K562 (cell line): ENCODE data around the gene SYVN1. TPM values are rescaled to one million over a fixed set of nuclear protein-coding genes. Genes with fewer than 3 reads are reported as not detected.

Experiments used
- CCAR2 ChIP-seq: fragments of 200-400 bp; formaldehyde crosslinking; IDR thresholded peaks from 2 replicates; pipeline ENCODE4 v1.6.1; 2017; ENCODE audit warnings: mild to moderate bottlenecking, low read depth, low read length
- EHMT2 ChIP-seq: fragments of 450-650 bp; IDR thresholded peaks from 2 replicates; pipeline ENCODE4 v1.6.1; 2018; ENCODE audit warnings: antibody characterized with exemption
- FOSL1 ChIP-seq: fragments of 200-800 bp; sonication (Bioruptor generic); conservative IDR thresholded peaks from 2 replicates; pipeline ENCODE4 v1.6.1; 2016; ENCODE audit warnings: missing genetic modification characterization, missing compliant biosample characterization
- FOXA3 ChIP-seq, 2 experiments: fragments of 450-650 bp in 1 of 2; sonication (generic) in 1 of 2; formaldehyde crosslinking; IDR thresholded peaks in 1 of 2; conservative IDR thresholded peaks in 1 of 2; 2 replicates each; pipeline versions ENCODE4 v1.4.0 to v1.8.0; 2020 to 2022; ENCODE audit warnings: mild to moderate bottlenecking in 2 of 2, missing genetic modification reagents in 1 of 2
- HIVEP1 ChIP-seq: fragments of 250-450 bp; sonication (Bioruptor Pico); IDR thresholded peaks from 2 replicates; pipeline ENCODE4 v1.4.0; 2020; ENCODE audit warnings: mild to moderate bottlenecking
- KHSRP ChIP-seq: fragments of 450-650 bp; IDR thresholded peaks from 2 replicates; pipeline ENCODE4 v1.6.1; 2017
- MXI1 ChIP-seq: IDR thresholded peaks from 2 replicates; pipeline ENCODE4 v1.6.1; 2011; ENCODE audit warnings: low read depth, mild to moderate bottlenecking, improper control_type of control experiment, low read length
- NEUROD1 ChIP-seq: fragments of 150-350 bp; IDR thresholded peaks from 2 replicates; pipeline ENCODE4 v1.6.1; 2014; ENCODE audit warnings: borderline replicate concordance, low read length, low read depth; ENCODE audit not compliant: partially characterized antibody
- POLR2A ChIP-seq: fragments of 450-650 bp; conservative IDR thresholded peaks from 2 replicates; pipeline ENCODE4 v1.6.1; 2016
- PTTG1 ChIP-seq: fragments of 450-650 bp; IDR thresholded peaks from 2 replicates; pipeline ENCODE4 v1.6.1; 2016; ENCODE audit warnings: low read depth, mild to moderate bottlenecking, missing genetic modification characterization, missing compliant biosample characterization
- SUPT5H ChIP-seq: fragments of 450-650 bp; IDR thresholded peaks from 2 replicates; pipeline ENCODE4 v1.6.1; 2016
- TBP ChIP-seq: optimal IDR thresholded peaks from 2 replicates; pipeline ENCODE3; 2011; ENCODE audit warnings: low read depth, low read length, improper control_type of control experiment
- ZNF239 ChIP-seq: fragments of 250-450 bp; sonication (Bioruptor Pico); IDR thresholded peaks from 2 replicates; pipeline ENCODE4 v1.4.0; 2020; ENCODE audit warnings: mild to moderate bottlenecking
- ZNF311 ChIP-seq: fragments of 250-450 bp; sonication (Bioruptor Pico); IDR thresholded peaks from 2 replicates; pipeline ENCODE4 v1.4.0; 2020; ENCODE audit warnings: mild to moderate bottlenecking, moderate library complexity
- ZNF431 ChIP-seq: sonication (generic); formaldehyde crosslinking; IDR thresholded peaks from 2 replicates; pipeline ENCODE4 v1.8.0; 2022; ENCODE audit warnings: mild to moderate bottlenecking, missing genetic modification reagents
- ZZZ3 ChIP-seq: fragments of 450-650 bp; IDR thresholded peaks from 2 replicates; pipeline ENCODE4 v1.6.1; 2016; ENCODE audit warnings: antibody characterized with exemption, mild to moderate bottlenecking, moderate library complexity
- polyA plus RNA-seq, 8 experiments: library from polyadenylated mRNA; depleted of rRNA in 4 of 8; stranded (reverse) in 5 of 8; unstranded in 3 of 8; fragments of >200 nt; fragmentation: Nextera tagmentation in 2 of 8; fragmentation: Illumina TruSeq in 1 of 8; extraction: Ambion mirVana in 2 of 8; extraction: Trizol in 1 of 8; gene quantifications; 2 replicates each; pipeline versions ENCODE4 v1.2.1 to v1.2.3, GENCODE V29; 2011 to 2014; ENCODE audit warnings: inconsistent platforms in 1 of 8, missing spikeins in 1 of 8
- total RNA-seq, 7 experiments: library from RNA; depleted of rRNA in 6 of 7; stranded (reverse); fragments of >200 nt in 6 of 7; fragmentation: Illumina TruSeq in 2 of 7; extraction: Trizol in 2 of 7; gene quantifications; 2 replicates each; pipeline versions ENCODE4 v1.2.1 to v1.2.3, GENCODE V29; 2011 to 2021; ENCODE audit warnings: low replicate concordance in 1 of 7
- TF ChIP-seq, protein P1 (sequence below): sonication (generic); formaldehyde crosslinking; IDR thresholded peaks from 2 replicates; pipeline ENCODE4 v1.8.0; 2022; ENCODE audit warnings: mild to moderate bottlenecking, missing genetic modification reagents
- TF ChIP-seq, protein P2 (sequence below): sonication (generic); formaldehyde crosslinking; IDR thresholded peaks from 2 replicates; pipeline ENCODE4 v1.8.1; 2022; ENCODE audit warnings: missing genetic modification reagents
- TF ChIP-seq, protein P3 (sequence below): fragments of 250-450 bp; sonication (Bioruptor Pico); IDR thresholded peaks from 2 replicates; pipeline ENCODE4 v1.8.0; 2021; ENCODE audit warnings: moderate library complexity, mild to moderate bottlenecking, inconsistent platforms
- TF ChIP-seq, protein P4 (sequence below): sonication (generic); formaldehyde crosslinking; IDR thresholded peaks from 2 replicates; pipeline ENCODE4 v1.8.0; 2022; ENCODE audit warnings: missing genetic modification reagents, mild to moderate bottlenecking, moderate library complexity, borderline replicate concordance
- TF ChIP-seq, protein P5 (sequence below), 2 experiments: fragments of 450-650 bp; conservative IDR thresholded peaks; 2 replicates each; pipeline ENCODE4 v1.6.1; 2017; ENCODE audit warnings: mild to moderate bottlenecking in 2 of 2, moderate library complexity in 2 of 2
- TF ChIP-seq, protein P6 (sequence below): sonication (generic); formaldehyde crosslinking; IDR thresholded peaks from 2 replicates; pipeline ENCODE4 v1.8.0; 2022; ENCODE audit warnings: mild to moderate bottlenecking, low read depth, missing genetic modification reagents

The SYVN1 gene
- total and polyA plus RNA-seq, 9 of the 15 experiments (the other 6 are each of a cell fraction or from before 2014, with no cell fraction given): 0.41 to 47.4 (median 9.9) TPM

DNA sequence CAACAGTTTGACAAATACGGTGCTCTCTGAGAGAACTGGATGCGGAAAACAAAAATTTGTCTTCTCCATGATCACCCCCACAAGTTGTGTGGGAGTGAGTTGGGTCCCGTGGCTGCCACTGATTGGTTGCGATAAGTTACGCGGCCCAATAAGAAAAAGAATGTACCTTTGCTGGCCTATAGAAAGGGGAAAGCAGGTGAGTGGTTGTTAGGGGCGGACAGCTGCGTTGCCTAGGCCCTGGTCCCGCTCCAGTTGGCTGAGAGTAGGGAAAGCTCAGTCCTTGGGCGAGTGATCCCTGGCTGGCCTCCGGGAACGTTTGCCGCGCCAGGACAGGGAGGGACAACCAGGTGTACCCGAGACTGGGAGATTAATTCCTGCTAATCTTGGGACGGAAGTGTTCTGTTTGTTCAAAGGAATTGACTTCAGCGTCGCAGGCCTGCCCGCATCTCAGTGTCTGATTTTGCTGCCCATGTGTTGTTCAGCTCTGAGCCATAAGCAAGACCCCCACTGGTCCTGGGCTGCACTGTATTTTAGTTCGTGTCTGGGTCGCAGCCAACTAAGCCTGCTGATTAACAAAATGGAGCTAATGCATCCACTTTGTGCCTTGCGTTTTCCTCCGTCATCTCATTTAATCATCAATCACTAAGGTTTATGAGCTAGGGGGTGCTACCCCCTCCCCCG is 773 bp upstream of the SYVN1 start (continued):
- TF ChIP-seq, protein P1, sequence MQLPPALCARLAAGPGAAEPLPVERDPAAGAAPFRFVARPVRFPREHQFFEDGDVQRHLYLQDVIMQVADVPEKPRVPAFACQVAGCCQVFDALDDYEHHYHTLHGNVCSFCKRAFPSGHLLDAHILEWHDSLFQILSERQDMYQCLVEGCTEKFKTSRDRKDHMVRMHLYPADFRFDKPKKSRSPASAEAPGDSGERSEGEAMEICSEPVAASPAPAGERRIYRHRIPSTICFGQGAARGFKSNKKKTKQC (CRISPR knock-in tag): peak; percentile 63; the same call in 1 of the 2 replicates
- no peak for TF ChIP-seq EHMT2
- TF ChIP-seq, protein P2, sequence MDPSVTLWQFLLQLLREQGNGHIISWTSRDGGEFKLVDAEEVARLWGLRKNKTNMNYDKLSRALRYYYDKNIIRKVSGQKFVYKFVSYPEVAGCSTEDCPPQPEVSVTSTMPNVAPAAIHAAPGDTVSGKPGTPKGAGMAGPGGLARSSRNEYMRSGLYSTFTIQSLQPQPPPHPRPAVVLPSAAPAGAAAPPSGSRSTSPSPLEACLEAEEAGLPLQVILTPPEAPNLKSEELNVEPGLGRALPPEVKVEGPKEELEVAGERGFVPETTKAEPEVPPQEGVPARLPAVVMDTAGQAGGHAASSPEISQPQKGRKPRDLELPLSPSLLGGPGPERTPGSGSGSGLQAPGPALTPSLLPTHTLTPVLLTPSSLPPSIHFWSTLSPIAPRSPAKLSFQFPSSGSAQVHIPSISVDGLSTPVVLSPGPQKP (CRISPR knock-in tag): no peak
- no peak for TF ChIP-seq ZNF431 (CRISPR knock-in tag)
- TF ChIP-seq CCAR2: no peak
- TF ChIP-seq, protein P3, sequence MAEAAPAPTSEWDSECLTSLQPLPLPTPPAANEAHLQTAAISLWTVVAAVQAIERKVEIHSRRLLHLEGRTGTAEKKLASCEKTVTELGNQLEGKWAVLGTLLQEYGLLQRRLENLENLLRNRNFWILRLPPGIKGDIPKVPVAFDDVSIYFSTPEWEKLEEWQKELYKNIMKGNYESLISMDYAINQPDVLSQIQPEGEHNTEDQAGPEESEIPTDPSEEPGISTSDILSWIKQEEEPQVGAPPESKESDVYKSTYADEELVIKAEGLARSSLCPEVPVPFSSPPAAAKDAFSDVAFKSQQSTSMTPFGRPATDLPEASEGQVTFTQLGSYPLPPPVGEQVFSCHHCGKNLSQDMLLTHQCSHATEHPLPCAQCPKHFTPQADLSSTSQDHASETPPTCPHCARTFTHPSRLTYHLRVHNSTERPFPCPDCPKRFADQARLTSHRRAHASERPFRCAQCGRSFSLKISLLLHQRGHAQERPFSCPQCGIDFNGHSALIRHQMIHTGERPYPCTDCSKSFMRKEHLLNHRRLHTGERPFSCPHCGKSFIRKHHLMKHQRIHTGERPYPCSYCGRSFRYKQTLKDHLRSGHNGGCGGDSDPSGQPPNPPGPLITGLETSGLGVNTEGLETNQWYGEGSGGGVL (CRISPR knock-in tag): no peak
- TF ChIP-seq SUPT5H: peak; percentile 34; the same call in 1 of the 2 replicates
- TF ChIP-seq HIVEP1: no peak
- peak; percentile 15; the same call in 1 of the 2 replicates for TF ChIP-seq POLR2A
- TF ChIP-seq, protein P4, sequence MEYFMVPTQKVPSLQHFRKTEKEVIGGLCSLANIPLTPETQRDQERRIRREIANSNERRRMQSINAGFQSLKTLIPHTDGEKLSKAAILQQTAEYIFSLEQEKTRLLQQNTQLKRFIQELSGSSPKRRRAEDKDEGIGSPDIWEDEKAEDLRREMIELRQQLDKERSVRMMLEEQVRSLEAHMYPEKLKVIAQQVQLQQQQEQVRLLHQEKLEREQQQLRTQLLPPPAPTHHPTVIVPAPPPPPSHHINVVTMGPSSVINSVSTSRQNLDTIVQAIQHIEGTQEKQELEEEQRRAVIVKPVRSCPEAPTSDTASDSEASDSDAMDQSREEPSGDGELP: peak; percentile 57; the same call in 1 of the 2 replicates
- TF ChIP-seq, protein P5, sequence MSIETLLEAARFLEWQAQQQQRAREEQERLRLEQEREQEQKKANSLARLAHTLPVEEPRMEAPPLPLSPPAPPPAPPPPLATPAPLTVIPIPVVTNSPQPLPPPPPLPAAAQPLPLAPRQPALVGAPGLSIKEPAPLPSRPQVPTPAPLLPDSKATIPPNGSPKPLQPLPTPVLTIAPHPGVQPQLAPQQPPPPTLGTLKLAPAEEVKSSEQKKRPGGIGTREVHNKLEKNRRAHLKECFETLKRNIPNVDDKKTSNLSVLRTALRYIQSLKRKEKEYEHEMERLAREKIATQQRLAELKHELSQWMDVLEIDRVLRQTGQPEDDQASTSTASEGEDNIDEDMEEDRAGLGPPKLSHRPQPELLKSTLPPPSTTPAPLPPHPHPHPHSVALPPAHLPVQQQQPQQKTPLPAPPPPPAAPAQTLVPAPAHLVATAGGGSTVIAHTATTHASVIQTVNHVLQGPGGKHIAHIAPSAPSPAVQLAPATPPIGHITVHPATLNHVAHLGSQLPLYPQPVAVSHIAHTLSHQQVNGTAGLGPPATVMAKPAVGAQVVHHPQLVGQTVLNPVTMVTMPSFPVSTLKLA (conservative IDR thresholded peaks at IDR 0.05): no peak
- no peak for TF ChIP-seq ZNF311 (CRISPR knock-in tag)
- peak; percentile 42; the same call in 1 of the 2 replicates for TF ChIP-seq FOSL1 (tag)
- TF ChIP-seq ZZZ3: no peak
- TF ChIP-seq NEUROD1: peak; percentile 95
- no peak for TF ChIP-seq PTTG1 (tag)
- TF ChIP-seq MXI1: peak; percentile 94
- no peak for TF ChIP-seq KHSRP
- no peak for TF ChIP-seq ZNF239 (CRISPR knock-in tag)
- TF ChIP-seq TBP: no peak
- TF ChIP-seq, protein P6, sequence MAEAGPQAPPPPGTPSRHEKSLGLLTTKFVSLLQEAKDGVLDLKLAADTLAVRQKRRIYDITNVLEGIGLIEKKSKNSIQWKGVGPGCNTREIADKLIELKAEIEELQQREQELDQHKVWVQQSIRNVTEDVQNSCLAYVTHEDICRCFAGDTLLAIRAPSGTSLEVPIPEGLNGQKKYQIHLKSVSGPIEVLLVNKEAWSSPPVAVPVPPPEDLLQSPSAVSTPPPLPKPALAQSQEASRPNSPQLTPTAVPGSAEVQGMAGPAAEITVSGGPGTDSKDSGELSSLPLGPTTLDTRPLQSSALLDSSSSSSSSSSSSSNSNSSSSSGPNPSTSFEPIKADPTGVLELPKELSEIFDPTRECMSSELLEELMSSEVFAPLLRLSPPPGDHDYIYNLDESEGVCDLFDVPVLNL (CRISPR knock-in tag): no peak
- TF ChIP-seq FOXA3 (CRISPR knock-in tag; conservative IDR thresholded peaks at IDR 0.05 in 1 of 2, IDR thresholded peaks at IDR 0.05 in 1 of 2): peak in 1 of 2 experiments; percentile 54; a peak in 1 of 4 replicates
